CD4-positive, alpha-beta T cell (primary cell): Measurements from ENCODE around the gene CD96. TPM values are rescaled to one million over a fixed set of nuclear protein-coding genes. Genes with fewer than 3 reads are reported as not detected.

Experiments
- ATAC-seq: fragments of 200-7000 bp; cut with Tn5 transposase; one replicate; pipeline ENCODE4 v1.10.0; 2022; ENCODE audit warnings: mild to moderate bottlenecking; ENCODE audit not compliant: poor library complexity
- CTCF ChIA-PET: fragments of 350-600 bp; sonication (Branson Sonifier 250); formaldehyde crosslinking; loops from one replicate; lab custom pipeline; 2021; ENCODE audit warnings: antibody characterized with exemption, inconsistent platforms; lab: Charles Lee
- POLR2A ChIA-PET: fragments of 350-600 bp; sonication (Branson Sonifier 250); formaldehyde crosslinking; loops from one replicate; lab custom pipeline; 2021; ENCODE audit warnings: antibody characterized with exemption, inconsistent platforms; lab: Charles Lee
- DNase-seq, 14 experiments: peaks; one replicate each; pipeline ENCODE4 v3.0.0-alpha.2; 2013 to 2020; ENCODE audit warnings: mixed read lengths in 2 of 14
- H3K27ac ChIP-seq, 2 donors: one replicate each; pipeline versions ENCODE4 v1.5.1 to v1.7.0; 2013; ENCODE audit warnings: low read length in 2 of 2, low read depth in 1 of 2, mild to moderate bottlenecking in 1 of 2
- H3K27me3 ChIP-seq, 2 experiments: 1 replicate in 1 of 2; 2 replicates in 1 of 2; pipeline versions ENCODE4 v1.6.1 to v1.7.0; 2013; ENCODE audit warnings: low read length in 2 of 2, control low read depth in 1 of 2, mild to moderate bottlenecking in 1 of 2, moderate library complexity in 1 of 2; ENCODE audit not compliant: insufficient read depth in 2 of 2, control insufficient read depth in 1 of 2
- H3K36me3 ChIP-seq: one replicate; pipeline ENCODE4 v1.6.1; 2013; ENCODE audit warnings: low read length, control low read depth; ENCODE audit not compliant: insufficient read depth
- H3K4me1 ChIP-seq: one replicate; pipeline ENCODE4 v1.6.1; 2013; ENCODE audit warnings: low read length, control low read depth; ENCODE audit not compliant: insufficient read depth
- H3K4me3 ChIP-seq: one replicate; pipeline ENCODE4 v1.5.1; 2013; ENCODE audit warnings: mild to moderate bottlenecking, low read length, moderate library complexity
- H3K9me3 ChIP-seq, 2 experiments: 1 replicate in 1 of 2; 2 replicates in 1 of 2; pipeline versions ENCODE4 v1.6.1 to v1.7.0; 2013; ENCODE audit warnings: low read length in 2 of 2, mild to moderate bottlenecking in 2 of 2, control low read depth in 1 of 2, moderate library complexity in 1 of 2; ENCODE audit not compliant: control insufficient read depth in 1 of 2, insufficient read depth in 1 of 2
- H3K27ac Mint-ChIP-seq: one replicate; pipeline ENCODE4 v1.8.0; 2020; ENCODE audit warnings: mixed read lengths
- H3K27me3 Mint-ChIP-seq: one replicate; pipeline ENCODE4 v1.8.0; 2021; ENCODE audit warnings: mixed read lengths
- H3K36me3 Mint-ChIP-seq: one replicate; pipeline ENCODE4 v1.8.0; 2021; ENCODE audit warnings: low read depth, mixed read lengths
- H3K4me1 Mint-ChIP-seq: one replicate; pipeline ENCODE4 v1.8.0; 2021; ENCODE audit warnings: low read depth, mixed read lengths
- H3K4me3 Mint-ChIP-seq: one replicate; pipeline ENCODE4 v1.8.0; 2020; ENCODE audit warnings: mild to moderate bottlenecking, mixed read lengths
- H3K9me3 Mint-ChIP-seq: one replicate; pipeline ENCODE4 v1.8.0; 2020; ENCODE audit warnings: mixed read lengths
- CTCF ChIP-seq: fragments of 200-600 bp; IDR thresholded peaks from one replicate; pipeline ENCODE4 v1.8.0; 2022; ENCODE audit warnings: antibody characterized with exemption, mild to moderate bottlenecking
- intact Hi-C, 2 experiments: fragments of 100-400 bp; cut with DNase I in 1 of 2; cut with micrococcal nuclease in 1 of 2; formaldehyde crosslinking; loops; one replicate each; pipeline versions ENCODE4 v1.15.1 to v1.9.0; 2023 to 2025; cut with DNase I, micrococcal nuclease
- total RNA-seq, 174 experiments: library from RNA in 2 of 174; stranded (reverse) in 2 of 174; gene quantifications; one replicate each; pipeline ENCODE4 v1.2.3 and lab custom pipeline; 2021 to 2026

Gene CD96
- total RNA-seq, 2 experiments from 2014 or later: 194 to 205 TPM

- ATAC-seq (no peak), DNase-seq (peak in 1 of 14 experiments; percentile 28)
- CTCF ChIA-PET: no interaction called here
- POLR2A ChIA-PET: no interaction called here
- no peaks in the 10 kb centered on the region for H3K9me3 Mint-ChIP-seq
- H3K4me3 ChIP-seq: no peak overlapping the region
- H3K36me3 Mint-ChIP-seq: peaks cover 65% of the 10 kb centered on the region
- H3K27me3 ChIP-seq: no peaks in the 10 kb centered on the region
- H3K4me1 ChIP-seq: peaks cover 22% of the 10 kb centered on the region
- TF ChIP-seq CTCF: no peak
- H3K9me3 ChIP-seq: no peaks in the 10 kb centered on the region
- H3K27ac Mint-ChIP-seq: peak overlapping the region; percentile 38
- H3K27me3 Mint-ChIP-seq: no peaks in the 10 kb centered on the region
- no peak overlapping the region for H3K27ac ChIP-seq
- intact Hi-C loops: no loop called here
- no peak overlapping the region for H3K4me3 Mint-ChIP-seq
- peaks cover 39% of the 10 kb centered on the region for H3K36me3 ChIP-seq
- H3K4me1 Mint-ChIP-seq: peaks cover 85% of the 10 kb centered on the region
These were observed 24.8 kb downstream of the CD96 start for GRCh38 chr3:111566844-111567243.

- no peak overlapping the region for H3K4me3 ChIP-seq
- no peak for ATAC-seq
- POLR2A ChIA-PET: interaction anchor here (1.2 kb wide), 1 partner anchor 18 kb away, joined by 5 read pairs; no protein-coding TSS in a partner anchor
- H3K9me3 ChIP-seq: no peaks in the 10 kb centered on the region
- Mint-ChIP-seq H3K4me1 (peaks cover 85% of the 10 kb centered on the region), H3K9me3 (no peaks in the 10 kb centered on the region), H3K27ac (peak overlapping the region; percentile 38), H3K27me3 (no peaks in the 10 kb centered on the region), H3K4me3 (no peak overlapping the region), H3K36me3 (peaks cover 70% of the 10 kb centered on the region)
- H3K4me1 ChIP-seq: peaks cover 16% of the 10 kb centered on the region
- DNase-seq: no peak
- no peak for TF ChIP-seq CTCF
- intact Hi-C loops: no loop called here
- peaks cover 47% of the 10 kb centered on the region for H3K36me3 ChIP-seq
- CTCF ChIA-PET: interaction anchor here (1.0 to 1.1 kb wide), 2 partner anchors 9 to 48 kb away, joined by 3 read pairs; no protein-coding TSS in a partner anchor
- H3K27ac ChIP-seq: no peak overlapping the region
- no peaks in the 10 kb centered on the region for H3K27me3 ChIP-seq
These were observed 26.4 kb downstream of the CD96 start for GRCh38 chr3:111568355-111568754.

GRCh38 chr3:111568911-111569310, 26.9 kb downstream of the CD96 start:
- Histone ChIP-seq H3K4me3 (no peak overlapping the region), H3K27me3 (no peaks in the 10 kb centered on the region), H3K9me3 (no peaks in the 10 kb centered on the region), H3K4me1 (peaks cover 16% of the 10 kb centered on the region), H3K27ac (no peak overlapping the region), H3K36me3 (peaks cover 47% of the 10 kb centered on the region)
- Mint-ChIP-seq H3K27ac (no peak overlapping the region), H3K4me1 (peaks cover 83% of the 10 kb centered on the region), H3K27me3 (no peaks in the 10 kb centered on the region), H3K4me3 (no peak overlapping the region), H3K9me3 (no peaks in the 10 kb centered on the region), H3K36me3 (peaks cover 75% of the 10 kb centered on the region)
- CTCF ChIA-PET: interaction anchor here (1.0 to 1.1 kb wide), 2 partner anchors 9 to 47 kb away, joined by 3 read pairs; no protein-coding TSS in a partner anchor
- ATAC-seq (no peak), DNase-seq (no peak)
- intact Hi-C loops: no loop called here
- TF ChIP-seq CTCF: no peak
- POLR2A ChIA-PET: interaction anchor here (0.7 to 1.2 kb wide), 2 partner anchors 18 to 1961 kb away, joined by 3 to 5 read pairs; no protein-coding TSS in a partner anchor
